Measurements from ENCODE around the gene ASGR1.

DNA sequence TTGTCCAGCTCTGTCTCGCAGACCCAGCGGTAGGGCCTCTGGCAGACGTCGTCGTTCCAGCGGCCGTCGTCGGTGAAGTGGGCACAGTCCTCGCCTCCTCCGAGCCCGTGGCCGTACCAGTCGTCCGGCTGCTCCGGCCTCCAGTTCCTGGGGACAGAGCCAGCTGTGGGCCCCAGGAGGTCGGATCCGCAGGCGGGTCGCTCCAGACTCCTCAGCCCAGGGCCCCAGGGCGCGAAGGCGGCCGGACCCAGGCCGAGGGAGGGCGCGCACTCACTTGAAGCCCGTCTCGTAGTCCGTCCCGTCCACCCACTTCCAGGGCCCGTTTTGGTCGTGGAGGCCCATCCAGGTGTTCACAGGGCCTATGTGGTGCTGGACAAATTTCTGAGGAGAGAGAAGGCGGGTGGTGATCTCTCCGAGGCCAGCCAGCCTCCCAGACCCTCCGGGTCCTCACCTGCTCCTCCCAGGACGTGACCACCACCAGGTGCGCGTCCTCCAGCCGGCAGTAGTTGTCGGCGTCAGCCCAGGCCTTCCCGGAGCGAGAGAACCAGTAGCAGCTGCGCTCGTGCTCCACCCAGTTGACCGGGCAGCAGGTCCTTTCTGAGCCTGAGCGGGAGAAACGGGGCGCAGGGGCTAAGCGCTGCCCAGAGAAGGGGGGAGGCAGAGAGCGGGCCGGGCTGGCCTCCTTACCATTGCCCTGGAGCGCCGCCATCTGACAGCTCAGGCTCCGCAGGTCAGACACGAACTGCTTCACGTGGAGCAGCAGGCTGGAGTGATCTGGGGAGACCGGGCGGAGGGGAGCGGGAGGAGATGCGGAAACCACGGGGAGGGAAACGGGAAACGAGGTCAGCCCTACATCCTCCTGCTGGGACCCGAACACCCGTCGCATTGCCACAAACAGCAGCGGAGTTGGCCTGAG is 5.2 kb downstream of the ASGR1 start:
- TF ChIP-seq, protein P1, sequence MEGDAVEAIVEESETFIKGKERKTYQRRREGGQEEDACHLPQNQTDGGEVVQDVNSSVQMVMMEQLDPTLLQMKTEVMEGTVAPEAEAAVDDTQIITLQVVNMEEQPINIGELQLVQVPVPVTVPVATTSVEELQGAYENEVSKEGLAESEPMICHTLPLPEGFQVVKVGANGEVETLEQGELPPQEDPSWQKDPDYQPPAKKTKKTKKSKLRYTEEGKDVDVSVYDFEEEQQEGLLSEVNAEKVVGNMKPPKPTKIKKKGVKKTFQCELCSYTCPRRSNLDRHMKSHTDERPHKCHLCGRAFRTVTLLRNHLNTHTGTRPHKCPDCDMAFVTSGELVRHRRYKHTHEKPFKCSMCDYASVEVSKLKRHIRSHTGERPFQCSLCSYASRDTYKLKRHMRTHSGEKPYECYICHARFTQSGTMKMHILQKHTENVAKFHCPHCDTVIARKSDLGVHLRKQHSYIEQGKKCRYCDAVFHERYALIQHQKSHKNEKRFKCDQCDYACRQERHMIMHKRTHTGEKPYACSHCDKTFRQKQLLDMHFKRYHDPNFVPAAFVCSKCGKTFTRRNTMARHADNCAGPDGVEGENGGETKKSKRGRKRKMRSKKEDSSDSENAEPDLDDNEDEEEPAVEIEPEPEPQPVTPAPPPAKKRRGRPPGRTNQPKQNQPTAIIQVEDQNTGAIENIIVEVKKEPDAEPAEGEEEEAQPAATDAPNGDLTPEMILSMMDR (IDR thresholded peaks at IDR 0.05; ENCODE audit: borderline replicate concordance, extremely low read depth, low read length, poor library complexity, severe bottlenecking) = no peak
- no peak for TF ChIP-seq EZH2 (IDR thresholded peaks at IDR 0.05; ENCODE audit: borderline replicate concordance, low read depth, low read length, severe bottlenecking)

Data from DND-41 (cell line).